GM19467 (cell line): ENCODE measurements around the gene FCER1G.

Source experiments
- ATAC-seq: cut with Tn5 transposase; IDR thresholded peaks from one replicate; pipeline ENCODE4 v1.9.1; 2021; ENCODE audit warnings: mild to moderate bottlenecking, moderate library complexity; ENCODE audit not compliant: unreplicated experiment

FCER1G gene

GRCh38 chr1:161261261-161262235 lies 46.5 kb downstream of the FCER1G start:
- ATAC-seq, result no peak

- ATAC-seq, result no peak
Observed at GRCh38 chr1:161265305-161265704, 50.2 kb downstream of the FCER1G start.

- no peak for ATAC-seq
Observed at GRCh38 chr1:161266202-161266601, 51.1 kb downstream of the FCER1G start.

DNA sequence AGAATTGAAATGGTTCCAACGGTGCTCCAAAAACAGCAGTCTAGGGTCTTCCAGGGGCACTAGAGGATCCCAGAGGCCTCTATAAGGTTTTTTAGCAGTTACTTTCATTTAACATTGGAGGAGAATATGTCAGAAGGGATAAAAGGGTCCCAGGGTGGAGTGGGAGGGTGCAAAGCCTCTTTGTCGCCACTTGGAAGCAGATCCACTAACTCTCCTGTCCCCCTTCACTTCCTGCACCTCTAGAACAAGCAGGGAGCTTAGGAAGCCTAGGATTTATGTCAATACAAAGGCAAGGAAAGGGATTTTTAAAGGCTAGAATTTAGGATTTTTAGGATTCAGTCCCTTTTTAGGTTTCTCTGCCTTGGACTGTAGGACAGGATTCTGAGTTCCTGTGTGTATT lies 51.7 kb downstream of the FCER1G start:
- ATAC-seq, result no peak

DNA sequence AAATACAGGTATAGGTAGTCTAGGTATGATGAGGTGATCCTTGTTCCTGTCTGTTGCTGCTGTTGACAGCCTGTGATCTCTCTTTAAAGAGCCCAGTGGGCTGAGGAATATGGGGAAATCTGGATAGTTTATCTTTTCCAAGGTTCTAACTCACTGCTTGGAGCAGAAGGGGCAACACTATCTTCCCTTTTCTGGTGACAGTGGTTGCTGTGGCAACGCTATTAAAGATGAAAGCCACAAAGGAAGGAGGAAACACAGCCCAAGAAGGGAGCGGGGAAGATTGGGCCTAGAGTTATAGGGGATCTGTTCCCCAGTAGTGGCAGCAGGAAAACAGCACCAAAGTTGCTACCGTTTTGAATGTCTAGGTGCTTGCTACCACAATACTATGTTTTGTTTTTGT lies 52.2 kb downstream of the FCER1G start:
- no peak for ATAC-seq
